NCI-H187 (cell line): ENCODE measurements around the gene RHEB.

Experiments
- DNase-seq, 2 experiments: peaks; one replicate each; lab custom pipeline; 2025; lab: John Stamatoyannopoulos, UW

Gene RHEB

DNA sequence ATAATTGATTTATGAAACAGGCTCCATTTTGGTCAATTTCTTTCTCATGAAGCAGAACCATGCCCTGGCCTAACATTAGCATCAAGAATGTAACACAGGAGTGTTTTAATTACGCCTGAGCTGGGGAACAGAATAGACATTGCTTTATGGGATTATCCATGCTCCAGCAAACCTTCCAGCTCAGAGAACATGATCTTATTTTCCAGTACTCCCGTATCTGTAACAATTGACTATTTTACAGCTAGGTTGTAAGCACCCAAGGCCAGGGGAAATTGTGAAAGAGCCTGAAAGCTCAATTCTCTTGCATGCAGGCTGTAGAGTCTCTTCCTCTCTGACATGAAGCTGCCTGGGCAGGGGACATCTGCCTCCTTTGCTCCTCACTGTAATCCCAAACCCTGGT, 49.0 kb downstream of the RHEB start:
- DNase-seq = no peak

DNA sequence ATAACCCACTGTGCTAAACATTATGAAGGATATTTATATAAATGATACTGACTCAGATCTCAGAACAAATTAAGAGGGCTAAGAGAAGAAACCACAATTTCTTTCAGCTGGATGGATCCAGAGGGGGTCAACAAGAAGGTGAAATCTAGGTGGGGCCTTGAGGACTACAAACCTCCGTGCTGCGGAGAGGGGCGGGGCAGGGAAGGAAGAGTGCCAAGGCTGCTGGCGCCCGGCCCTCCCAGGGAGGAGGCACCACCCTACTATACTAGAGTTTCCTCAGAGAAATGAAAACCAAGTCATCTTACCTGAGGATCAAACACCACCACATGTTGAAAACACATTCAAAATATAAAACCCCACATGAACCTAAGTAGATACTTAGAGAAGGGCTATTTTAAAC, 50.4 kb downstream of the RHEB start:
- DNase-seq = no peak

DNA sequence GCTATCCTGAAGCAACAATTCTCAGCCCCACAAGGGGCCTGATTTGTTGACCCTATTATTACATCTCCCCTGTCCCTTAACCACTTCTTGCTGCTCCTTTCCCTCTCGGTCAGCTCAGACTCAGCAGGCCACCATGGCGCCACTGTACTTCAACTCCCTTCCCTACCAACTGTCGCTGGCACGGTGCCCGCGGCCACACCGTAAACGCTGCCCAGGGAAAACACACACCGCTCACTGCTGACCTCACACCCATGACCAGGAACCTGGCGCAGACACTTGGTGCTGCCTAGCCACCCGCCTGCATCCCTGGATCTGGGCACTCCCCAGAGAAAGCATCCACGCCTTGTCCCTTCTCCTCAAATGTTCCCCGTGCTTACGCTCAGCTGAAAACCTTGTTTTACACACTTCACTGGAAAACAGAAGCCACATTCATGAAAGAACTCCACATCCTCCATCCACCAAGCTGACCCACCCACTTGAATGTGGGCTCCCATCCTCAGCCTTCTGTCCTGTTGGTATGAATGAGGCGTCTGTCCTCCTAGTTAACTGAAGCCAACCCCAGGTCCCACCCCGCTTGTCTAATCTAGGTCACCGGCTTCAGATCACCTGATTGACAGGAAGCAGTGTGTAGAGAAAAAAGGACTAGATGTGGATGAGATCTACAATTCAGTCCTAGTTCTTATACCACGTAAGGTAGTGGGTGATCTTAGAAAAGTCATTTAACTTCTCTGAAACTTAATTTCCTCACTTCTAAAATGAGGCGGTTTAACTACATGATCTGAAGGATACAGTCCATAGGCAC, 51.3 kb downstream of the RHEB start:
- no peak for DNase-seq

- no peak for DNase-seq
Measured at GRCh38 chr7:151465169-151465568, 54.5 kb downstream of the RHEB start.

GRCh38 chr7:151462306-151462779, 57.4 kb downstream of the RHEB start:
- no peak for DNase-seq

- DNase-seq = no peak
Measured at GRCh38 chr7:151461942-151462230, 57.8 kb downstream of the RHEB start.

DNA sequence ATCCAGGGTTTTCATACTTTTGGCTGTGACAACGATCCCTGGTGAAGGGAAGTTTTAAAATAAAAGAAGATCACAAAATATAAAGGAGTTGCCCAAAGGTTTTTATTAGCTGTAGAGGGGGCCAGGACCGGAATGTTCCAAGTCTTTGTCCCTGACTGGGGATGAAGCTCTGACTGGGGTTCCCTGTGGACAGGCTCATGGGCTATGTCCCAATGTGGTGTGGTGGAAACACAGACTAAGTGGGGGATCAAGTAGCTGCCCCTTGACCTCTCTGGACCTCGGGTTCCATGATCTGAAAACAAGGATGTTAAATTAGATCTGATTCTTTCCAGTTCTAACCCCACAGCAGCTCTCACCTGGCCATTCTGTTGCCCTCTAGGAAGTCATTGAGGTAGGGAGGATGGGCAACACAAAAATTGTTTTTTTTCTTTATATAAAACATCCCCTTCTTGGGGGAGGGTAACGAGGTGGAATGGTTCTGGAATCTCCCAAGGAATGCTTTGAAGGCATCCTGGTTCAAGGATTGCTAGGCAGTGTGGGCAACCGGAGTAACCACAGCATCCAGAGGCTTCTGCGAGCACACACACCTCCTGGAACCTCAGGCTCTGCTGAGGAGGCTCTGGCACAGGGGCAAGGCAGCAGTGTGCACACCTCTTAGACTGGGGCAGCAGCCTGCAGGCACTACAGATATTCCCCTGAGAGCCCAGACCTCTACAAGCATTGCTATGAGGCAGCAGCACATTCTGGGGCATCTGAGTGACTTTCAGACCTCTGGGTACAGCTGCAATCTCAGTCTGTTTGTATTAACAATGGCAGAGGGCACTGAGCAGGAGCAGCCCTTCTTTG, 58.4 kb downstream of the RHEB start:
- no peak for DNase-seq

DNA sequence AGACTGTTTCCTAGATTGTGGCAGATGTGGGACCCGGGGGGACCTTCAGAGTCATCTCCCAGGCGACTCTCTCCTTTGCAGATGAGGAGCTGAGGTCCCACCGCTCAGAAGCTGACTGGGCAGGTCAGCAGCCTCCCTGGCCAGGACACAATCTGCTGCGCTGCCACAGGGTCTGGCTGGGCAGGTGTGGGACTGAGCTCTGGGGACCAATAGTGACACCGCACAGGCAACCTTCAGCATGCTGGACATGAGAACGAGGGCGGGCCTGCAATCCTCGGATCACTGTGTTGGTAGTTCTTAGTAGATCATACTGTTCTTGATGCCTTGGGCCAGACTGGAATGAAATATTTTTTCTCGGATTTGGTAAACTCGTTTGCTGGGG, 59.2 kb downstream of the RHEB start:
- no peak for DNase-seq

DNA sequence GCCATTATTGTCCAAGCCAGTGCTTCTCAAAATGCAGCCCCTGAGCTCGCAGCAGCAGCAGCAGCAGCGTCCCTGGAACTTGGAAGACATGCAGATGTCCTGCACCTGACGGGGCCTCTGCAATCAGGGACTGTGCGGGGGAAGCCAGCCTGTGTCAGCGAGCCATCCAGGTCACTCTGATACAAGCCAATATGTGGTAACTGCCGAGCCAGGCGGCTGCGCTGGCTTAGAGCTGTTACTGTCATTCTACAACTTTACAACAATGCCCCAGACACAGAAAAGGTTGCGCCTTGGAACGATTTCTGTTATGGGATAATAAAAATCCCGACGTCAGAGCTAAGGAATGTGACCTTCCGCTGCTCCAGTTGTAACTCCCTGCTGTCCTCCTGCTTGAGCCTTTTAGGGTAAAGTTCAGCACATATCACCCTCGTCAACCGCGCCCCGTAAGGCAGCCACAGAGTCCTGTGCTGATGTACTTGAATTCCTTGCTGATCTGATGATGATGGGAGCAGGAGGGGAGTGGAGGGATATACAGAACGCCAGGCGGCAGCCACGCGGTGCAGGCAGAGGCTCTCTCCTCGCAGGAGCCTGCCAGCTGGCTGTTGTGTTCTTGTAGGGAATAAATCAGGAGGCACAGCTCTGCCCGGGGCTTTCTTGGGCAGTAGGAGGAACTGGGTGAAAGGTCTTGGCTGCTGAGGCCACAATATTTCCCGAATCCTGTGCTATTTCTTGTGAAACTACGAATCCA, 59.8 kb downstream of the RHEB start:
- no peak for DNase-seq

GRCh38 chr7:151457534-151457933, 62.2 kb downstream of the RHEB start:
- no peak for DNase-seq

DNA sequence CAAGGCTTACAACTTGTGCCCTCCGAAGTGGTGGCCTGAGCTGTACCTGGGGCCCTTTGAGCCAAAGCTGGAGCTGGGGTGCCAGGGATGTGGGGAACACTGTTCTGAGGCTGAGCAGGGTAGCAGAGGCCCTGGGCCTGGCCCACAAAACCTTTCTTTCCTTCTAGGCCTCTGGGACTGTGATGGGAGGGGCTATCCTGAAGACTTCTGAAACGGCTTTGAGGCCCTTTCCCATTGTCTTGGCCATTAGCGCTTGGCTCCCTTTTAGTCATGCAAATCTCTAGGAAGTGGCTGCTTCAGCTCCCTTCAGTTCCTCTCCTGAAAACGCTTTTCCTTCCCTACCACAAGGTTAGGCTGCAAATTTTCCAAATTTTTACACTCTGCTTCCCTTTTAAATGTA, 62.9 kb downstream of the RHEB start:
- DNase-seq = no peak

DNA sequence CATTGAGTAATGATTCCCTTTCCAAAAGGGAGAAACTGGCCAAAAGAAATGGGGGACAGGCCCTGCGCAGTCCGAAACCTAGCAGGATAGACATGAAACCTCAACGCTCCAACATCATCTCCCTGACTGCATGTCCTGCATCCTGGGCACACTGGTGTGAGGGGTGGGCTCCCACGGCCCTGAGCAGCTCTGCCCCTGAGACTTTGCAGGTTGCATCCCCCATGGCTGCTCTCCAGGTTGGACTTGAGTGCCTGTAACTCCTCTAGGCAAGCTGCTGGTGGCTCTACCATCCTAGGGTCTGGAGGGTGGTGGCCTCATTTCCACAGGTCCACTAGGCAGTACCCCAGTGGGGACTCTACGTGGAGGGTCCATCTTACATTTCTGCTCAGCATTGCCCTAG, 63.4 kb downstream of the RHEB start:
- no peak for DNase-seq

- no peak for DNase-seq
Measured at GRCh38 chr7:151455690-151456089, 64.0 kb downstream of the RHEB start.

GRCh38 chr7:151454932-151455530, 64.7 kb downstream of the RHEB start:
- DNase-seq = no peak

- no peak for DNase-seq
Measured at GRCh38 chr7:151454305-151454704, 65.4 kb downstream of the RHEB start.

GRCh38 chr7:151453326-151453791, 66.3 kb downstream of the RHEB start:
- DNase-seq = no peak

- DNase-seq = no peak
Measured at GRCh38 chr7:151452680-151453325, 66.9 kb downstream of the RHEB start.

DNA sequence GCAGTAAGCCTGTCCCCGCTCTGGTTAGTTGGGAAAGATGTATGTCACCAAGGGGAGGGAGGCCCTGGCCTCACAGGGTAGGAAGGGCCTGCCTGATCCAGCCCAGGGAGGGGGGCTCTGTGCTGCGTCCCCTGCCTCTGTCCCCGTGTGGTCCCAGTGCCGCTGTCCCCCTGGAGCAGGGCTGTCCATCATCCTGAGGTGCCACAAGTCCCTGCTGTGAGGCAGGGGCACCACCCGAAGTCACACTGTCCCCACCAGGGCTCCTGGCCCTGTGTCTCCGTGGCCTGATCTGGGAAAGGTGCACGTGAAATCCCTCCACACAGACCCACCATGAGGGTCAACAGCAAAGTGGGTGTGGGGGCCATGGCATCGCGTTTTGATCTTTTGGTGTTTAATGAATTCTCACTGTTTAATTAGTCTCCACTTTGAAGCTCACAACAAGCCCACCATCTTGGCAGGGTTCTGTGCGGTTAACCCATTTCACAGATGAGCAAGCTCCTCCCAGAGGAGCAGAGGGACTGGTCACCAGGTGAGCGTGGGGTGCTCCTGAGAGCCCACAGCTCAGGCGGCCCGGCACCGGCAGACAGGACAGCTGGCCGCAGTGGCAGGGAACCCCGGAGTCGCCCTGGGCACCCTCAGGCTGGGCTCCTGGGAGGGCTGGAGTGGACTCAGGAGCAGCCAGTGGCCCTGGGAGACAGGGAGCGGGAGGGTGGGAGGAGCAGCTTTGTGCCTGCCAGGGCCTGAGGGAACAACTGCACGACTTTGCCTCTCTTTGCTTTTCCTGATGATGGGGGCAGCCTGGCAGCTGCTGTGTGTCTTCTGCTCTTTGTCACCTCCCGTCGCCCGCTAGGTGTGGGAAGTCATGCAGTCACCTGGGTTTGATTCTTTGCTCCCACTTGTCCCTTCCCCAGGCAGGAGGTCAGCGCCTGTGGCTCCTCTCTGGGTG, 67.8 kb downstream of the RHEB start:
- no peak for DNase-seq

DNA sequence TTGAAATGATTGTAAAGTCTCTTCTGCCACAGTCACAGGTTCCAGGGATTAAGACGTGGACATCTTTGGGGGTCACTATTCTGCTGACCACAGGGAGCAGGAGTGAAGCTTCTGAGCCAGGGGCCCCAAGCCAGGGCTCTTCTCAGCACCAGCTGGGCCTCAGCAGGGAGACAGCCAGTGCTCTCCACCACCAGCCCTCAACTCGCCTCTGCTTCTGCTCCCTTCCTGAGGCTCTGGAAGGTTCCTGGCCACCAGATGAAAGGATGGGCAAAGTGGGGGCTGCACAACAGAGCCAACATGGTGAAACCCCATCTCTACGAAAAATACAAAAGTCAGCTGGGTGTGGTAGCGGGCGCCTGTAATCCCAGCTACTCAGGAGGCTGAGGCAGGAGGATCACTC, 68.5 kb downstream of the RHEB start:
- DNase-seq = no peak

DNA sequence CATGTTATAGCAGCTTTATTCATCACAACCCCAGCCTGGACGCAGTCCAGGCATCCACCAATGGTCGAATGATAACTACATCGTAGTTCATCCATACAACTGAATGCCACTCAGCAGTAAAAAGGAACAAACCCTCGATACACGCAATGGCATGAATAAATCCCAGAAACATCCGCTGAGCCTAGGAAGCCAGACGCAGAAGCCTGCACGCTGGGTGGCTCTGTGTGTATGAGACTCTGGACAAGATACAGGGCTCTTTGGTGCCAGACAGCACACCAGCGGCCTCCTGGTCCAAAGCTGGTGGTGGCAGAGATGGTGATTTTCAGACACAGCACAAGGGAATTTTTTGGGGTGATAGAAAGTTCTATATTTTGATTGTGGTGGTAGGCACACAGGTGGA, 69.7 kb downstream of the RHEB start:
- DNase-seq = no peak
